ENCODE results near the gene CYP2A7. TPM values are rescaled to one million over a fixed set of nuclear protein-coding genes. Genes with fewer than 3 reads are reported as not detected.

The CYP2A7 gene
- total RNA-seq, 1 experiment from 2014 or later = not detected

DNA sequence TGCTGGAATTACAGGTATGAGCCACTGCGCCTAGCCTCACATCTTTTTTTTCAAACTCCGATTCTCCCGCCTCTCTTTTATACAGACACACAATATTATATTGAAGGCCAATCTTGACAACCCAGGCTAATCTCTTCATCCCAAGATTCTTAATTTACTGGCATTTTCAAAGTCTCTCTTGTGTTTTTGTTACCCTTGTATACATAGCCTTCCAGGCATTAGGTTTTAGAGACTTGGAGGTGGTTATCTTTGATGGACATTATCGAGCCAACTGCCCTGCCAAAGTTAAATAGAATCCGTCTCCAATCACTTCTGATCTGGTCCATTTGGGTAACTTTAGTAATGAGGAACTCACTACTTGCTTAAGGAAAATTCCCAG is 14.4 kb upstream of the CYP2A7 start:
- no peak for ATAC-seq
- H3K27ac ChIP-seq (ENCODE audit: low read depth, low read length) = no peak overlapping the region
- BruUV-seq (replicated peaks) = no TSS peak

GRCh38 chr19:40893112-40893511 is 11.1 kb upstream of the CYP2A7 start:
- no peaks in the 10 kb centered on the region for H3K9me3 ChIP-seq (ENCODE audit: control insufficient read depth in 1 of 2, insufficient read depth in 1 of 2, low read depth in 1 of 2, low read length in 2 of 2)
- H3K4me1 ChIP-seq (ENCODE audit: control insufficient read depth in 1 of 2, insufficient read depth in 2 of 2, low read length in 2 of 2) = no peaks in the 10 kb centered on the region
- H3K9ac ChIP-seq (ENCODE audit: low read length) = no peak overlapping the region
- H3K9me2 ChIP-seq (ENCODE audit: insufficient read depth) = no peaks in the 10 kb centered on the region
- DNase-seq (ENCODE audit: low read depth, low spot score) = no peak
- peaks cover 57% of the 10 kb centered on the region for H3K27me3 ChIP-seq (ENCODE audit: insufficient read depth, low read length)
- H3K27ac ChIP-seq (ENCODE audit: low read depth, low read length) = no peak overlapping the region
- intact Hi-C loops (cut with micrococcal nuclease) = no loop called here
- no peak for TF ChIP-seq FOSL1 (IDR thresholded peaks at IDR 0.05; ENCODE audit: low read depth)
- TF ChIP-seq, protein P1, sequence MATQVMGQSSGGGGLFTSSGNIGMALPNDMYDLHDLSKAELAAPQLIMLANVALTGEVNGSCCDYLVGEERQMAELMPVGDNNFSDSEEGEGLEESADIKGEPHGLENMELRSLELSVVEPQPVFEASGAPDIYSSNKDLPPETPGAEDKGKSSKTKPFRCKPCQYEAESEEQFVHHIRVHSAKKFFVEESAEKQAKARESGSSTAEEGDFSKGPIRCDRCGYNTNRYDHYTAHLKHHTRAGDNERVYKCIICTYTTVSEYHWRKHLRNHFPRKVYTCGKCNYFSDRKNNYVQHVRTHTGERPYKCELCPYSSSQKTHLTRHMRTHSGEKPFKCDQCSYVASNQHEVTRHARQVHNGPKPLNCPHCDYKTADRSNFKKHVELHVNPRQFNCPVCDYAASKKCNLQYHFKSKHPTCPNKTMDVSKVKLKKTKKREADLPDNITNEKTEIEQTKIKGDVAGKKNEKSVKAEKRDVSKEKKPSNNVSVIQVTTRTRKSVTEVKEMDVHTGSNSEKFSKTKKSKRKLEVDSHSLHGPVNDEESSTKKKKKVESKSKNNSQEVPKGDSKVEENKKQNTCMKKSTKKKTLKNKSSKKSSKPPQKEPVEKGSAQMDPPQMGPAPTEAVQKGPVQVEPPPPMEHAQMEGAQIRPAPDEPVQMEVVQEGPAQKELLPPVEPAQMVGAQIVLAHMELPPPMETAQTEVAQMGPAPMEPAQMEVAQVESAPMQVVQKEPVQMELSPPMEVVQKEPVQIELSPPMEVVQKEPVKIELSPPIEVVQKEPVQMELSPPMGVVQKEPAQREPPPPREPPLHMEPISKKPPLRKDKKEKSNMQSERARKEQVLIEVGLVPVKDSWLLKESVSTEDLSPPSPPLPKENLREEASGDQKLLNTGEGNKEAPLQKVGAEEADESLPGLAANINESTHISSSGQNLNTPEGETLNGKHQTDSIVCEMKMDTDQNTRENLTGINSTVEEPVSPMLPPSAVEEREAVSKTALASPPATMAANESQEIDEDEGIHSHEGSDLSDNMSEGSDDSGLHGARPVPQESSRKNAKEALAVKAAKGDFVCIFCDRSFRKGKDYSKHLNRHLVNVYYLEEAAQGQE (IDR thresholded peaks at IDR 0.05; ENCODE audit: low read depth) = no peak
- no peak for TF ChIP-seq RAD21 (IDR thresholded peaks at IDR 0.05; ENCODE audit: low read depth)
- no peak for TF ChIP-seq ZNF274 (IDR thresholded peaks at IDR 0.05; ENCODE audit: low read depth, low read length)
- no peak for TF ChIP-seq ZBTB33 (IDR thresholded peaks at IDR 0.05; ENCODE audit: extremely low read depth, insufficient replicate concordance, low read length)
- no peak for TF ChIP-seq SIN3A (IDR thresholded peaks at IDR 0.05; ENCODE audit: low read depth)
- TF ChIP-seq TCF7L2 (IDR thresholded peaks at IDR 0.05; ENCODE audit: borderline replicate concordance, extremely low read depth, insufficient read depth, insufficient read length) = no peak
- TF ChIP-seq SP1 (IDR thresholded peaks at IDR 0.05; ENCODE audit: low read depth) = no peak
- no peak for TF ChIP-seq ELF1 (IDR thresholded peaks at IDR 0.05; ENCODE audit: borderline replicate concordance, low read depth)
- H3K4me3 ChIP-seq (replicated peaks in 1 of 2; ENCODE audit: low read depth in 1 of 2, low read length in 2 of 2) = no peak overlapping the region
- H4K20me1 ChIP-seq (ENCODE audit: insufficient read depth) = no peaks in the 10 kb centered on the region
- H2AFZ ChIP-seq (ENCODE audit: low read depth, low read length, poor library complexity, severe bottlenecking) = no peak overlapping the region
- no peaks in the 10 kb centered on the region for H3K79me2 ChIP-seq (ENCODE audit: insufficient read depth, low read length)
- ChIA-PET CTCF (no interaction called here), RAD21 (ENCODE audit: low non-redundant PET in 1 of 2, low total read pairs in 2 of 2, uncharacterized antibody in 2 of 2, unreplicated experiment in 2 of 2) (no interaction called here), POLR2A (no interaction called here)
- H3K4me2 ChIP-seq (ENCODE audit: low read length) = no peak overlapping the region
- H3K36me3 ChIP-seq (ENCODE audit: control insufficient read depth in 1 of 2, insufficient read depth in 2 of 2, low read length in 2 of 2) = no peaks in the 10 kb centered on the region
- ATAC-seq = no peak
- no TSS peak for BruUV-seq (replicated peaks)

More for the DNA sequence above, 14.4 kb upstream of the CYP2A7 start:
- RAD21 ChIA-PET (ENCODE audit: low non-redundant PET in 1 of 2, low total read pairs in 2 of 2, uncharacterized antibody in 2 of 2, unreplicated experiment in 2 of 2) = no interaction called here
- no peak overlapping the region for H3K9ac ChIP-seq (ENCODE audit: low read length)
- H3K9me3 ChIP-seq (ENCODE audit: control insufficient read depth in 1 of 2, insufficient read depth in 1 of 2, low read depth in 1 of 2, low read length in 2 of 2) = no peaks in the 10 kb centered on the region
- H3K4me3 ChIP-seq (replicated peaks in 1 of 2; ENCODE audit: low read depth in 1 of 2, low read length in 2 of 2) = no peak overlapping the region
- H4K20me1 ChIP-seq (ENCODE audit: insufficient read depth) = no peaks in the 10 kb centered on the region
- CTCF ChIA-PET = no interaction called here
- DNase-seq (ENCODE audit: low read depth, low spot score) = no peak
- no peaks in the 10 kb centered on the region for H3K36me3 ChIP-seq (ENCODE audit: control insufficient read depth in 1 of 2, insufficient read depth in 2 of 2, low read length in 2 of 2)
- H3K79me2 ChIP-seq (ENCODE audit: insufficient read depth, low read length) = no peaks in the 10 kb centered on the region
- no peak overlapping the region for H3K4me2 ChIP-seq (ENCODE audit: low read length)
- no peaks in the 10 kb centered on the region for H3K4me1 ChIP-seq (ENCODE audit: control insufficient read depth in 1 of 2, insufficient read depth in 2 of 2, low read length in 2 of 2)
- TF ChIP-seq EGR1 (IDR thresholded peaks at IDR 0.05; ENCODE audit: low read depth) (no peak), TCF7L2 (IDR thresholded peaks at IDR 0.05; ENCODE audit: borderline replicate concordance, extremely low read depth, insufficient read depth, insufficient read length) (no peak), POLR2A (IDR thresholded peaks at IDR 0.05; ENCODE audit: borderline replicate concordance, extremely low read depth, insufficient read depth, insufficient read length) (no peak), POLR2AphosphoS5 (IDR thresholded peaks at IDR 0.05; ENCODE audit: low read depth, low read length) (no peak), ZNF274 (IDR thresholded peaks at IDR 0.05; ENCODE audit: low read depth, low read length) (no peak), EZH2phosphoT487 (IDR thresholded peaks at IDR 0.05; ENCODE audit: borderline replicate concordance) (no peak)
- H3K27me3 ChIP-seq (ENCODE audit: insufficient read depth, low read length) = peaks cover 32% of the 10 kb centered on the region
- POLR2A ChIA-PET = no interaction called here
- H3K9me2 ChIP-seq (ENCODE audit: insufficient read depth) = no peaks in the 10 kb centered on the region
- intact Hi-C loops (cut with micrococcal nuclease) = no loop called here
- H2AFZ ChIP-seq (ENCODE audit: low read depth, low read length, poor library complexity, severe bottlenecking) = no peak overlapping the region

All from HCT116 (cell line).